CD4-positive, alpha-beta T cell treated with Interleukin-10 for 1 hour (primary cell): ENCODE results near the gene INIP.

Source experiments
- DNase-seq: peaks from one replicate; pipeline ENCODE4 v3.0.0-alpha.2; 2020

The INIP gene

GRCh38 chr9:112717661-112718331, at the start of gene INIP:
Gene INIP, minus strand, starts transcription at chr9:112718117. Its CDS starts 1,632 bp downstream, at chr9:112716485.
- peak; percentile 98 for DNase-seq

GRCh38 chr9:112765281-112765680, 47.4 kb upstream of the INIP start:
- DNase-seq, result no peak

- no peak for DNase-seq
These were observed 46.9 kb upstream of the INIP start for GRCh38 chr9:112764837-112765236.

GRCh38 chr9:112764344-112764743, 46.4 kb upstream of the INIP start:
- DNase-seq, result no peak

GRCh38 chr9:112762726-112763518, 45.0 kb upstream of the INIP start:
- no peak for DNase-seq

- DNase-seq, result no peak
These were observed 44.2 kb upstream of the INIP start for GRCh38 chr9:112761912-112762655.

GRCh38 chr9:112760821-112761220, 42.9 kb upstream of the INIP start:
- no peak for DNase-seq

GRCh38 chr9:112757940-112758339, 40.0 kb upstream of the INIP start:
- no peak for DNase-seq

- DNase-seq, result no peak
These were observed 39.5 kb upstream of the INIP start for GRCh38 chr9:112757282-112757883.

- no peak for DNase-seq
These were observed 37.8 kb upstream of the INIP start for GRCh38 chr9:112755675-112756074.

- DNase-seq, result no peak
These were observed 37.1 kb upstream of the INIP start for GRCh38 chr9:112755016-112755427.

GRCh38 chr9:112754578-112754977, 36.7 kb upstream of the INIP start:
- DNase-seq, result peak; percentile 59

- no peak for DNase-seq
These were observed 35.8 kb upstream of the INIP start for GRCh38 chr9:112753725-112754124.

- no peak for DNase-seq
These were observed 34.6 kb upstream of the INIP start for GRCh38 chr9:112752334-112753125.

GRCh38 chr9:112751056-112751795, 33.3 kb upstream of the INIP start:
- DNase-seq, result peak; percentile 52

GRCh38 chr9:112750764-112751055, 32.8 kb upstream of the INIP start:
- no peak for DNase-seq

GRCh38 chr9:112750016-112750763, 32.3 kb upstream of the INIP start, which contains the start of gene SNX30:
Gene SNX30, plus strand, starts transcription at chr9:112750760. Its CDS starts 242 bp downstream, at chr9:112751002.
- peak; percentile 87 for DNase-seq

GRCh38 chr9:112747094-112747493, 29.2 kb upstream of the INIP start:
- no peak for DNase-seq

GRCh38 chr9:112744177-112744576, 26.3 kb upstream of the INIP start:
- DNase-seq, result no peak

- DNase-seq, result no peak
These were observed 25.4 kb upstream of the INIP start for GRCh38 chr9:112743216-112743836.
